NCI-H2029 treated with DMSO at 0.1 percent for 48 hours (cell line): ENCODE data around the gene MAP7.
"Not testable (repeated sequence)": the region's sequence is repeated elsewhere in the genome, so short reads cannot be mapped to it uniquely, and the experiment has no call there.

Experiments used
- DNase-seq: peaks from one replicate; lab custom pipeline; 2025; lab: John Stamatoyannopoulos, UW

Gene MAP7

DNA sequence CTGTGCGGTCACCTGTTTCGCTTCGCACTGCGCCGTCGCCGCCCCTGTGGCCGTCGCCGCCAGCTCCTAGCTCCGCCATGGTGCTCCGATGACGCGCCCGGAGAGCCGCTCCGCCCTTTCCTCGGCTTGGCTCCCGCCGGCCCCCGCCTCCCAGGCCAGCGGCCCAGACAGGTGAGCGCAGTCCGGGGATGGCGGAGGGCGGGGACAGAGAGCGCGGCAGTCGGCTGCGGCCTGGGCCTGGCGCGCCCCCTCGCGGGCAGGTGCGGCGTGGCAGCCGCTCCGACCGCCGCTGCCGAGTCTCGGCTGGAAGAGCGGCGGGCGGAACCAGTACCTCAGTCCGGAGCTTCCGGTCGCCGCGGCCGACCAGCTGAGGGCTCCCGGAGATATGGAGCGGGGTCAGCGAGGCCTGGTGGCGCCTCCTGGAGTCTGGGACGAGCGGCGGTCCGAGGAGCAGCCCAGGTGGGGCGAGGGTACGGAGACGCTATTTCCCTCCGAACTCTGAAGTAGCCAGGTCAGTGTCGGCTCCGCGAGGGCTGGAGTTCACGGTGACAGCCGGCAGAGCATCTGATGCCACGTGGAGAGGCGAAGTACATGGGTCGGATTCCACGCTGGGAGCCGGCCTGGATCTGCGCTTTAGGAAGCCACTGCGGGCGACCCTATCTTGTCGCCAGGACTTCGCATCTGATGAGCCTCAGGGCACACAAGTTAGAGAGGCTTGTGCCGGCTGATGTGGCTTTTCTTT lies at the start of gene MAP7:
TSS of gene MAP7 (minus strand) at position 93 of the 742 bp plus-strand sequence. CDS start at position 79, 14 bp downstream.
- DNase-seq, result no peak

- no peak for DNase-seq
Observed at GRCh38 chr6:136599329-136600011, 49.2 kb upstream of the MAP7 start.

- no peak for DNase-seq
Observed at GRCh38 chr6:136598048-136598447, 47.8 kb upstream of the MAP7 start.

- DNase-seq, result no peak
Observed at GRCh38 chr6:136594671-136595070, 44.4 kb upstream of the MAP7 start.

GRCh38 chr6:136593748-136594490 lies 43.7 kb upstream of the MAP7 start:
- no peak for DNase-seq

DNA sequence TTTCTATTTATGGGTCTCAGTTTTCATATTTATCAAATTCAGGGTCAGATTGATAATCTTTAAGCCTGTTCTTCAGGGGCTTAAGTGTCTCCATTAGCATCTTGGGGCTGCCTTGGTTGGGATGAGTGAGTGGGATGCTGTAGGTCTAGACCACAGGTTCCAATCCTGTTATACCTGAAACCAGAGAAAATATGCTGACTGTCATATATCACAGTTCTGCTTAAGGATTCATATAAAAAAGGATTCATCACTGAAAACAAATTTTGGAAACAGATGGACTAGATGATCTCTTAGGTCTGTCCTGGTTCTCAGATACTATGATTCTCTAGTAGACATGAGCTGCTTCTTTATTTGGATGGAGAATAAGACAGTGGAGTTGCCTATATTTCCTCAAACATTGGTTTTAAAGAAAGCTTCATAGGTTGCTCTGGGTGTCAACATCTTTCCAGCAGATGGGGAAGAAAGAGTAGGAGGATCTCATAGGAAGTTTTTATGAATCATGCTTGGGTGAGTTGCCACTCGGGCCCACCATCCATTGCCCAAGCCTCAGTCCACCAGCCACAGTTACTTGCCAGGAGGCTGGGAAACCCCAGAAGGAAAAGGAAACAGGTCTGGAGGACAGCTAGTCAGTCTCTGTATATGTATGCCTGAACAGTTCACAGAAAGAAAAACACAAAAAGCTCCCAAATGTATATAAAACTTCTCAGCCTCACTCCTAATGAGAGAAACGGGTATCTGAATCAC lies 42.9 kb upstream of the MAP7 start:
- DNase-seq, result no peak

- DNase-seq, result no peak
Observed at GRCh38 chr6:136591617-136592016, 41.4 kb upstream of the MAP7 start.

DNA sequence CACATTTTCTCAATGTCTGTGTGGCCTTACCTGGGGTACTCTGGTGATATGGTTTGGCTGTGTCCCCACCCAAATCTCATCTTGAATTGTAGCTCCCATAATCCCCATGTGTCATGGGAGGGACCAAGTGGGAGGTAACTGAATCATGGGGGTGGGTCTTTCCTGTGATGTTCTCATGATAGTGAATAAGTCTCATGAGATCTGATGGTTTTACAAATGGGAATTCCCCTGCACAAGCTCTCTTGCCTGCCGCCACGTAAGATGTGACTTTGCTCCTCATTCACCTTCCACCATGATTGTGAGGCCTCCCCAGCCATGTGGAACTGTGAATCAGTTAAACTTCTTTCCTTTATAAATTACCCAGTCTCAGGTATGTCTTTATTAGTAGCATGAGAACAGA lies 40.6 kb upstream of the MAP7 start:
- not testable (repeated sequence) for DNase-seq

DNA sequence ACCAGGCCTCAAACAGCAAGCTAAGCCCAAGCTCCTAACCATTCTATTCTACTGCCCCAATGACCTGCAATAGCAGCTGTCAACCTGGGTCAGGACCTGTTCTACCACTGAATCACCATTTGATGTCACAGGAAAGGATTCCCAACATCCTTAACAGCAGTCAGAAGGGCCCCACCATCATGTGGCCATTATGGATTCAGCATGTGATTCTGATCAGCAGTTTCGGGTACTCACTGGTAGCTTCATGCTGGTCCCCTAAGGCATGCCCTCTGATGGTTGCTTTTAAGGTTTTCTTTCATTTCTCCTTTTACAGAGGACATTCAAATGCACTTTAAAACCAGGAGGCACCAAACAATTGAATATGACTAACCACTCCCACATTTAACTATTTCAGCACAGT lies 37.3 kb upstream of the MAP7 start:
- no peak for DNase-seq

DNA sequence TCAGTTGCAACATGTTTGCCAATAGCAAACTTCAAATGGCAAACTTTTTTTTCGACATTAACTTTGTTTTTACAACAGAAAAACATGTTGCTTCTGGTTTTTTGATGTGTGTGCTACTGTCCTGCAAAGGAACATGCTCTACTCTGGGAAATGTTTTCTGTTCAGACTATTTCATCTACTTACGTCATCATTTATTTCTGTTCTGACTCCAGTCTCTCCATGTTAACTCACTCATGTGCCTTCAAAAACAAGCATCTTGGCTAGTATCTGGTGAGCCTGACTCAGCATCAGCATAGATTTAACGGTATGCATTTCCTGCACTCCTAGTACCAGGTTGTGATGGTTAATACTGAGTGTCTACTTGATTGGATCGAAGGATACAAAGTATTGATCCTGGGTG lies 36.1 kb upstream of the MAP7 start:
- no peak for DNase-seq

GRCh38 chr6:136585523-136585922 lies 35.3 kb upstream of the MAP7 start:
- DNase-seq, result not testable (repeated sequence)

GRCh38 chr6:136584290-136584689 lies 34.1 kb upstream of the MAP7 start:
- DNase-seq, result not testable (repeated sequence)

- no peak for DNase-seq
Observed at GRCh38 chr6:136582711-136583471, 32.7 kb upstream of the MAP7 start.

DNA sequence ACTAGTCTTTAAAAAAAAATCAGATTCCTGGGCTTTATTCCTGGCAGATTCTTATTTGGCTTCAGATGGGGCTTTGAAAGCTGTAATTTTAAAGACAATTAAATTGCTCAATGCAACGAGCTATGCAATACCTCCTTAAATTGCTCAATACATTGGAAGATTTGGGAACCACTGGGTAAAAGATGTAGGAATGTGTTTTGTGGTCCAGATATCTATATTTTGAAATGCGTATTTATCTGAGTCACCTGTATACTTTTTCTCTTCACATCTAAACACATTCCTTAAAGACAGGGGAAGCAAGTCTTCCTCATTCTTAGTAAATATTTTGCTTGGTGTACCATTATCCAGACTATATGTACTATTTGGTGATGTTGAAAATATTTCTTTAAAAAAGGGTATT lies 29.6 kb upstream of the MAP7 start:
- DNase-seq, result no peak

- DNase-seq, result no peak
Observed at GRCh38 chr6:136576821-136577220, 26.6 kb upstream of the MAP7 start.

- DNase-seq, result no peak
Observed at GRCh38 chr6:136571496-136571895, 21.3 kb upstream of the MAP7 start.

- no peak for DNase-seq
Observed at GRCh38 chr6:136571065-136571464, 20.8 kb upstream of the MAP7 start.

DNA sequence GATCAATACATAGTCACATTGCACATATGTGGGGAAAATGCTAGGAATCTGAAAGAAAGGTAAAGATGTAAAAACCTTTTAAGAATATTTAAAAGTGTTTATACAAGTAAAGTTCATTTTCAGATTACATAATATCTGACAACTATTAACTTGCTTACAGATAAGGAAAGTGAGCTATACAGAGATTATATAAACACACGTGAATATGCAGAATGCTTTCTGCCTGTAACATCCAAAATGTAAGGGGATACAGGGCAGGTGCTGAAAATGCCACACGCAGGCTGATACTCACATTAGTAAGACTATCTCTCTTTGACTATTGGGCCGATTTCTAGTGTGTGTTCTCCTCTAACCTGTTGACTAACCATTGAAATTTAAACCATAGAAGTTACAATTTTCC lies 17.9 kb upstream of the MAP7 start:
- no peak for DNase-seq

- DNase-seq, result no peak
Observed at GRCh38 chr6:136567688-136568087, 17.5 kb upstream of the MAP7 start.

DNA sequence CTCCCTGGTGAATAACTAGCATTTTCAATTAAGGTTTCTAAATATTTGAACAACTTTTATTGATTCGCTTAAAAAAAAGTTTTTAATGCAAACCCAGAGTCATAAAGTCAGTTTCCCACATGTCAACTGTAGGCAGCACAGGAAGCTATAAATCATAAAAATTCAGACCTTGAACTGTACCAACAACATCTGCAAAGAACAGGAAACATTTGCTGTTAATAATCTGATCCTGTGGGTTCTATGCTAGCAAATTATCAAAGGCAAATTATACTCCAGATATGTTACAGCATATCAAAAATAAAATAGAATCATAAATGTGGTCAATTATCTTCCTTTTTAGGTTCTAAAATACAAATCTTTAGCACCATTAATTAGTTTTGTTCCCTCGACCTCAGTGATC lies 16.6 kb upstream of the MAP7 start:
- no peak for DNase-seq

DNA sequence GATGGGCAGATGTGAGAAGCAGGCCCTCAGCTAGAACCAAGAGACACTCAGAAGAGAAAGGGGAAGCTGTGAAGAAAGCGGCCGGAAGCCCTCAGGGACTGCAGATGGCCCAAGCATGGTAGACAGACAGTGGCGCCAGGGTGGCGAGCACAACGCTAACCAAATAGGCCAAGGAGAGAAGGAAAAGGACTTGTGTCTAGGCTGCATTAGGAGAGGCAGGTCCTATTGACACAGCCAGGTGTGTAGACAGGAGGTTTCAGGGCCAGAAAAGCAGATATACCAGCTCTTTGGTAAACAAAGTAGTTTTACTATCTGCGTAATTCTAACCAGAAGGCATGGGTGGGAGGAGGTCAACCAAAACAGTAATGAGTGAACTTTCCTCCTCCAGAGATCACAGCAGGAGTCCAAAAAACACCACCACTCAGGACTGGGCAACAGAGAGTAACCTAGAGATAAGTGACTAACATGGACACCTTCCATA lies 15.8 kb upstream of the MAP7 start:
- DNase-seq, result peak; percentile 25
